ENCODE measurements around the gene ITGA8. TPM values are rescaled to one million over a fixed set of nuclear protein-coding genes. Genes with fewer than 3 reads are reported as not detected.

The ITGA8 gene
- total and polyA plus RNA-seq, 2 of the 4 experiments (the other 2 are of a cell fraction) = under 0.01 to 0.02 TPM

DNA sequence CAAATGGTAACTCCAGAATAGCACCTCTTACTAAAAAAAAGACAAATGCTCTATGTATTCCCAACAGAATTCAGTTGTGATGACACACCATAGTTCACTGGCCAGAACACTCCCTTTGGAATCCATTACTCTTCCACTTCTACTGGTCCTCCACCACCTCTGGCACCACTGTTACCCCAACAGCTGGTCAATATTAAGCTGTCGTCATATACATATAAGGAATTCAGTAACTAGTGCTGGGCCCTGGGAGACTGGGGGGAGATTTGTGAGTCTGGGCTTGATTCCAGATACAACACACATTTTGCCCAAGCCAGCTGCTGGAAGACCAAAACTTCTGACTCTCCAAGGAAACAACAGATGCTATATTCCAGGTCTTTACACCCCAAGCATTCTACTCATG, 26.0 kb upstream of the ITGA8 start:
- no peak overlapping the region for H3K4me3 ChIP-seq (ENCODE audit: insufficient read depth, low read depth, low read length)
- no peak overlapping the region for H3K18ac ChIP-seq (ENCODE audit: low read depth, low read length)
- no peak overlapping the region for H4K5ac ChIP-seq (ENCODE audit: low read depth, low read length)
- intact Hi-C loops (cut with micrococcal nuclease) (no loop called here), in situ Hi-C loops (cut with MboI; ENCODE audit: low sequenced_read_pairs) (no loop called here), dilution Hi-C loops (cut with HindIII; ENCODE audit: low sequenced_read_pairs, unreplicated experiment) (no loop called here)
- no TSS peak for BruUV-seq (replicated peaks)
- no peaks in the 10 kb centered on the region for H3K36me3 ChIP-seq (ENCODE audit: control insufficient read depth, insufficient read depth, low read length)
- H3K4ac ChIP-seq (ENCODE audit: low read depth, low read length) = no peak overlapping the region
- no CpG with 5 or more reads among the region's 1 CpG for WGBS, 2 experiments (ENCODE audit: extremely low coverage in 2 of 2, insufficient read length in 1 of 2)
- no peak overlapping the region for H2AFZ ChIP-seq (replicated peaks; ENCODE audit: low read length, poor library complexity)
- no peak overlapping the region for H3K4me2 ChIP-seq (ENCODE audit: low read depth, low read length)
- no peak overlapping the region for H2BK120ac ChIP-seq (ENCODE audit: low read depth, low read length)
- H3K27me3 ChIP-seq (ENCODE audit: control insufficient read depth, insufficient read depth, low read length) = peaks cover 17% of the 10 kb centered on the region
- H3K9ac ChIP-seq (ENCODE audit: low read depth, low read length) = no peak overlapping the region
- no peak overlapping the region for H3K56ac ChIP-seq (ENCODE audit: extremely low read depth, insufficient read depth, low read length)
- no peak for TF ChIP-seq NFE2L2 (IDR thresholded peaks at IDR 0.05; ENCODE audit: low read depth, low read length)
- no peak for TF ChIP-seq CEBPB (IDR thresholded peaks at IDR 0.05; ENCODE audit: low read depth, low read length)
- TF ChIP-seq POLR2A (IDR thresholded peaks at IDR 0.05; ENCODE audit: low read depth, low read length) = no peak
- TF ChIP-seq, protein P1, sequence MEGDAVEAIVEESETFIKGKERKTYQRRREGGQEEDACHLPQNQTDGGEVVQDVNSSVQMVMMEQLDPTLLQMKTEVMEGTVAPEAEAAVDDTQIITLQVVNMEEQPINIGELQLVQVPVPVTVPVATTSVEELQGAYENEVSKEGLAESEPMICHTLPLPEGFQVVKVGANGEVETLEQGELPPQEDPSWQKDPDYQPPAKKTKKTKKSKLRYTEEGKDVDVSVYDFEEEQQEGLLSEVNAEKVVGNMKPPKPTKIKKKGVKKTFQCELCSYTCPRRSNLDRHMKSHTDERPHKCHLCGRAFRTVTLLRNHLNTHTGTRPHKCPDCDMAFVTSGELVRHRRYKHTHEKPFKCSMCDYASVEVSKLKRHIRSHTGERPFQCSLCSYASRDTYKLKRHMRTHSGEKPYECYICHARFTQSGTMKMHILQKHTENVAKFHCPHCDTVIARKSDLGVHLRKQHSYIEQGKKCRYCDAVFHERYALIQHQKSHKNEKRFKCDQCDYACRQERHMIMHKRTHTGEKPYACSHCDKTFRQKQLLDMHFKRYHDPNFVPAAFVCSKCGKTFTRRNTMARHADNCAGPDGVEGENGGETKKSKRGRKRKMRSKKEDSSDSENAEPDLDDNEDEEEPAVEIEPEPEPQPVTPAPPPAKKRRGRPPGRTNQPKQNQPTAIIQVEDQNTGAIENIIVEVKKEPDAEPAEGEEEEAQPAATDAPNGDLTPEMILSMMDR (conservative IDR thresholded peaks at IDR 0.05; ENCODE audit: low read depth, low read length) = no peak
- TF ChIP-seq CHD1 (IDR thresholded peaks at IDR 0.05; ENCODE audit: low read depth, low read length) = no peak
- no peak for TF ChIP-seq MAZ (IDR thresholded peaks at IDR 0.05; ENCODE audit: borderline replicate concordance, low read depth, low read length)
- no peak for TF ChIP-seq RFX5 (IDR thresholded peaks at IDR 0.05; ENCODE audit: low read depth, low read length)
- TF ChIP-seq, protein P2, sequence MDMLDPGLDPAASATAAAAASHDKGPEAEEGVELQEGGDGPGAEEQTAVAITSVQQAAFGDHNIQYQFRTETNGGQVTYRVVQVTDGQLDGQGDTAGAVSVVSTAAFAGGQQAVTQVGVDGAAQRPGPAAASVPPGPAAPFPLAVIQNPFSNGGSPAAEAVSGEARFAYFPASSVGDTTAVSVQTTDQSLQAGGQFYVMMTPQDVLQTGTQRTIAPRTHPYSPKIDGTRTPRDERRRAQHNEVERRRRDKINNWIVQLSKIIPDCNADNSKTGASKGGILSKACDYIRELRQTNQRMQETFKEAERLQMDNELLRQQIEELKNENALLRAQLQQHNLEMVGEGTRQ (IDR thresholded peaks at IDR 0.05; ENCODE audit: low read depth, low read length) = no peak
- no peak for TF ChIP-seq BHLHE40 (IDR thresholded peaks at IDR 0.05; ENCODE audit: low read depth, low read length)
- TF ChIP-seq RCOR1 (IDR thresholded peaks at IDR 0.05; ENCODE audit: insufficient replicate concordance, low read length) = no peak
- no peak for TF ChIP-seq RAD21 (IDR thresholded peaks at IDR 0.05; ENCODE audit: low read length)
- TF ChIP-seq MAFK (IDR thresholded peaks at IDR 0.05; ENCODE audit: low read depth, low read length) = no peak
- TF ChIP-seq SMC3 (IDR thresholded peaks at IDR 0.05; ENCODE audit: low read depth, low read length) = no peak
- TF ChIP-seq, protein P3, sequence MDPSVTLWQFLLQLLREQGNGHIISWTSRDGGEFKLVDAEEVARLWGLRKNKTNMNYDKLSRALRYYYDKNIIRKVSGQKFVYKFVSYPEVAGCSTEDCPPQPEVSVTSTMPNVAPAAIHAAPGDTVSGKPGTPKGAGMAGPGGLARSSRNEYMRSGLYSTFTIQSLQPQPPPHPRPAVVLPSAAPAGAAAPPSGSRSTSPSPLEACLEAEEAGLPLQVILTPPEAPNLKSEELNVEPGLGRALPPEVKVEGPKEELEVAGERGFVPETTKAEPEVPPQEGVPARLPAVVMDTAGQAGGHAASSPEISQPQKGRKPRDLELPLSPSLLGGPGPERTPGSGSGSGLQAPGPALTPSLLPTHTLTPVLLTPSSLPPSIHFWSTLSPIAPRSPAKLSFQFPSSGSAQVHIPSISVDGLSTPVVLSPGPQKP (IDR thresholded peaks at IDR 0.05; ENCODE audit: borderline replicate concordance, low read depth, low read length) = no peak
- no peak for TF ChIP-seq FOS (IDR thresholded peaks at IDR 0.05; ENCODE audit: low read depth, low read length)
- TF ChIP-seq MXI1 (IDR thresholded peaks at IDR 0.05; ENCODE audit: borderline replicate concordance, low read depth, low read length) = no peak
- H3K14ac ChIP-seq (replicated peaks; ENCODE audit: low read depth, low read length) = no peak overlapping the region
- H3K9me1 ChIP-seq (ENCODE audit: insufficient read depth, low read length) = no peaks in the 10 kb centered on the region
- no peak overlapping the region for H3K27ac ChIP-seq (ENCODE audit: insufficient read depth, low read length)
- no peak overlapping the region for H3K23ac ChIP-seq (ENCODE audit: low read depth, low read length)
- H2AK5ac ChIP-seq (ENCODE audit: low read depth, low read length) = no peak overlapping the region
- ChIA-PET POLR2A (ENCODE audit: unreplicated experiment) (no interaction called here), CTCF (no interaction called here)
- no peak overlapping the region for H4K91ac ChIP-seq (ENCODE audit: insufficient read depth, low read depth, low read length)
- H3K79me1 ChIP-seq (ENCODE audit: low read depth in 1 of 2, low read length in 2 of 2) = no peaks in the 10 kb centered on the region
- no peaks in the 10 kb centered on the region for H4K20me1 ChIP-seq (ENCODE audit: insufficient read depth, low read length)
- no peak overlapping the region for H2BK5ac ChIP-seq (ENCODE audit: low read depth, low read length, poor library complexity, severe bottlenecking)
- H3K4me1 ChIP-seq (ENCODE audit: control insufficient read depth, insufficient read depth, low read length) = no peaks in the 10 kb centered on the region
- DNase-seq (peak; percentile 1), ATAC-seq (ENCODE audit: low read depth) (no peak; the same call in 1 of the 2 replicates)
- H4K8ac ChIP-seq (ENCODE audit: low read depth in 2 of 2, low read length in 2 of 2) = no peak overlapping the region
- H2BK15ac ChIP-seq (ENCODE audit: low read depth, low read length) = no peak overlapping the region
- H2BK20ac ChIP-seq (ENCODE audit: low read depth, low read length) = no peak overlapping the region
- no peaks in the 10 kb centered on the region for H3K9me3 ChIP-seq (ENCODE audit: control insufficient read depth, insufficient read depth, low read length)
- H2AK9ac ChIP-seq (replicated peaks; ENCODE audit: low read depth, low read length, poor library complexity) = no peak overlapping the region
